SH-SY5Y (cell line): ENCODE measurements around the gene OASL.

Experiments
- GATA2 ChIP-seq: IDR thresholded peaks from 2 replicates; pipeline ENCODE4 v1.6.1; 2011; ENCODE audit warnings: mild to moderate bottlenecking, low read depth, low read length
- GATA3 ChIP-seq: IDR thresholded peaks from 2 replicates; pipeline ENCODE4 v1.6.1; 2011; ENCODE audit warnings: low read depth, mild to moderate bottlenecking, low read length, moderate library complexity

DNA sequence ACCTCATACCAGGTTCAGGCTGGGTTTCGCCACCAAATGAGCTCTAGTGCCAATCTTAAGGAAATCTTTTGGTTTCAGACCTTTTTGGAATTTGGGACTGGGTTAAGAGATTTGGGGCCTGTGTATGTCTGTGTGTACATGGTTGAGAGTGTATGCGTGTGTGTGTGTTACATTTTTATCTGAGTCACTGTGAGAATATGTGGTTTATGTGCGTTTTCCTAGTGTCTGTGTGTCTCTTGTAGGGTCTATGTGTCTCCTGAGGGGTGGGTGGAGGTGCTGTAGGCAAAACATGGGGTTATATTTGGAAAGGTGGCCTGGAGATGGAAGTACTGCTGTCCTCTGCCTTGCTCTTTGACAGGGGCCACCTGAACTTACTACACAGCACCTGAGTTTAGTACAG is 40.6 kb downstream of the OASL start:
- TF ChIP-seq GATA3, result no peak
- no peak for TF ChIP-seq GATA2
